Measurements from ENCODE around the gene ANXA5. TPM values are rescaled to one million over a fixed set of nuclear protein-coding genes. Genes with fewer than 3 reads are reported as not detected.

ANXA5 gene
- total RNA-seq, 2 donors from 2014 or later: 212 to 241 TPM

GRCh38 chr4:121651597-121651996, 45.2 kb downstream of the ANXA5 start:
- Histone ChIP-seq H3K27me3 (ENCODE audit: control insufficient read depth, insufficient read depth, low read length, poor library complexity, severe bottlenecking) (no peaks in the 10 kb centered on the region), H3K4me1 (ENCODE audit: control insufficient read depth, insufficient read depth, low read length) (no peaks in the 10 kb centered on the region), H3K9ac (ENCODE audit: extremely low read depth, low read length, poor library complexity, severe bottlenecking) (no peak overlapping the region), H3K36me3 (ENCODE audit: control insufficient read depth, insufficient read depth, low read length) (no peaks in the 10 kb centered on the region), H3K9me3 (ENCODE audit: control insufficient read depth, low read length) (no peaks in the 10 kb centered on the region), H3K4me3 (ENCODE audit: low read length) (no peak overlapping the region), H3K27ac (ENCODE audit: low read depth, low read length) (no peak overlapping the region)
- Mint-ChIP-seq H3K36me3 (ENCODE audit: low read depth) (no peaks in the 10 kb centered on the region), H3K4me1 (peaks cover 2% of the 10 kb centered on the region), H3K27me3 (ENCODE audit: insufficient read depth) (no peaks in the 10 kb centered on the region), H3K4me3 (no peak overlapping the region), H3K9me3 (no peaks in the 10 kb centered on the region), H3K27ac (no peak overlapping the region)
- no peak for TF ChIP-seq CTCF (conservative IDR thresholded peaks at IDR 0.05)
- no peak for DNase-seq
- 59 to 70% methylated on average over 4 to 5 of the region's 5 CpGs for WGBS, 2 experiments (ENCODE audit: insufficient coverage in 1 of 2, insufficient read length in 1 of 2)

- no peak for DNase-seq
- Histone ChIP-seq H3K4me3 (ENCODE audit: low read length) (no peak overlapping the region), H3K9me3 (ENCODE audit: control insufficient read depth, low read length) (no peaks in the 10 kb centered on the region), H3K4me1 (ENCODE audit: control insufficient read depth, insufficient read depth, low read length) (no peaks in the 10 kb centered on the region), H3K27me3 (ENCODE audit: control insufficient read depth, insufficient read depth, low read length, poor library complexity, severe bottlenecking) (no peaks in the 10 kb centered on the region), H3K9ac (ENCODE audit: extremely low read depth, low read length, poor library complexity, severe bottlenecking) (no peak overlapping the region), H3K36me3 (ENCODE audit: control insufficient read depth, insufficient read depth, low read length) (no peaks in the 10 kb centered on the region), H3K27ac (ENCODE audit: low read depth, low read length) (no peak overlapping the region)
- H3K4me3 Mint-ChIP-seq: no peak overlapping the region
- WGBS, 2 experiments (ENCODE audit: insufficient coverage in 1 of 2, insufficient read length in 1 of 2): 60 to 87% methylated on average over 1 to 2 of the region's 2 CpGs
- H3K36me3 Mint-ChIP-seq (ENCODE audit: low read depth): no peaks in the 10 kb centered on the region
- no peaks in the 10 kb centered on the region for H3K27me3 Mint-ChIP-seq (ENCODE audit: insufficient read depth)
- no peaks in the 10 kb centered on the region for H3K9me3 Mint-ChIP-seq
- H3K4me1 Mint-ChIP-seq: peaks cover 2% of the 10 kb centered on the region
- no peak overlapping the region for H3K27ac Mint-ChIP-seq
- TF ChIP-seq CTCF (conservative IDR thresholded peaks at IDR 0.05): no peak
These were observed 46.0 kb downstream of the ANXA5 start for GRCh38 chr4:121650741-121651140.

- Mint-ChIP-seq H3K4me1 (peaks cover 1% of the 10 kb centered on the region), H3K4me3 (no peak overlapping the region), H3K36me3 (ENCODE audit: low read depth) (no peaks in the 10 kb centered on the region), H3K27me3 (ENCODE audit: insufficient read depth) (no peaks in the 10 kb centered on the region), H3K9me3 (no peaks in the 10 kb centered on the region), H3K27ac (no peak overlapping the region)
- 22 to 51% methylated on average over 2 to 3 of the region's 3 CpGs for WGBS, 2 experiments (ENCODE audit: insufficient coverage in 1 of 2, insufficient read length in 1 of 2)
- no peaks in the 10 kb centered on the region for H3K27me3 ChIP-seq (ENCODE audit: control insufficient read depth, insufficient read depth, low read length, poor library complexity, severe bottlenecking)
- no peak overlapping the region for H3K27ac ChIP-seq (ENCODE audit: low read depth, low read length)
- no peak overlapping the region for H3K4me3 ChIP-seq (ENCODE audit: low read length)
- DNase-seq: no peak
- no peaks in the 10 kb centered on the region for H3K9me3 ChIP-seq (ENCODE audit: control insufficient read depth, low read length)
- no peak overlapping the region for H3K9ac ChIP-seq (ENCODE audit: extremely low read depth, low read length, poor library complexity, severe bottlenecking)
- TF ChIP-seq CTCF (conservative IDR thresholded peaks at IDR 0.05): no peak
- H3K36me3 ChIP-seq (ENCODE audit: control insufficient read depth, insufficient read depth, low read length): no peaks in the 10 kb centered on the region
- no peaks in the 10 kb centered on the region for H3K4me1 ChIP-seq (ENCODE audit: control insufficient read depth, insufficient read depth, low read length)
These were observed 48.3 kb downstream of the ANXA5 start for GRCh38 chr4:121648516-121648915.
